ENCODE data around the gene PPM1A.

- TF ChIP-seq CTCF (IDR thresholded peaks at IDR 0.05), result no peak
- no peak for TF ChIP-seq EP300 (IDR thresholded peaks at IDR 0.05)
- no peak for TF ChIP-seq POLR2AphosphoS5 (IDR thresholded peaks at IDR 0.05)
- TF ChIP-seq POLR2A (IDR thresholded peaks at IDR 0.05), result no peak
Measured at GRCh38 chr14:60215127-60215444, 33.9 kb upstream of the PPM1A start.

Measured in stomach (tissue), 4 donors.